Gastrocnemius medialis (tissue), 4 donors: ENCODE data around the gene SLC41A1.

ENCODE experiments used
- POLR2A ChIP-seq, 2 donors: fragments of 450-650 bp; IDR thresholded peaks; one replicate each; pipeline ENCODE4 v1.6.1; 2017; ENCODE audit warnings: antibody characterized with exemption in 2 of 2, mild to moderate bottlenecking in 2 of 2, moderate library complexity in 2 of 2
- TF ChIP-seq, protein P1 (sequence below), 5 experiments: fragments of 450-650 bp in 3 of 5; fragments of 200-600 bp in 2 of 5; sonication (generic) in 2 of 5; IDR thresholded peaks in 4 of 5; conservative IDR thresholded peaks in 1 of 5; 1 replicate in 4 of 5; 2 replicates in 1 of 5; pipeline ENCODE4 v1.5.1; 2016 to 2019; ENCODE audit warnings: antibody characterized with exemption in 5 of 5, mild to moderate bottlenecking in 3 of 5, moderate library complexity in 3 of 5

DNA sequence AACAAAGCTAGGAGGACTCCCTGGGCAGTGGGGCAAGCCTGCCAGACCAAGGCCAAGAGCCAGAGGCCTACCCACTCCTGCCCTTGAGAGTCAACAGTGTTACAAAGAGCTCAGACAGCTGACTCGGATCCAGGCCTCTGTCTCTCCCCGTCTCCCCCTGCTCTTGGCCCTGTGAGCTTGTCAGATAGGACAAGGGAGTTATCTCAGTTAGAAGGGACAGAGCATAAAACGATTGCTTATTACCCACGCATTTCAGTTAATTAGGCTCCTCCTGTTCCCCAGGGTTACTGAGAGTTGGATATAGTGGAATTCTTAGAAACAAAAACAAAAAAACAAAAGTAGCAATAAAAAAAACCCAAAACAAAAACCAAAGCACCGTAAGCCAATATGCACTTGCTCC, 1.3 kb downstream of the SLC41A1 start:
- peak; percentile 36 to 55 for TF ChIP-seq POLR2A (IDR thresholded peaks at IDR 0.05)
- TF ChIP-seq, protein P1, sequence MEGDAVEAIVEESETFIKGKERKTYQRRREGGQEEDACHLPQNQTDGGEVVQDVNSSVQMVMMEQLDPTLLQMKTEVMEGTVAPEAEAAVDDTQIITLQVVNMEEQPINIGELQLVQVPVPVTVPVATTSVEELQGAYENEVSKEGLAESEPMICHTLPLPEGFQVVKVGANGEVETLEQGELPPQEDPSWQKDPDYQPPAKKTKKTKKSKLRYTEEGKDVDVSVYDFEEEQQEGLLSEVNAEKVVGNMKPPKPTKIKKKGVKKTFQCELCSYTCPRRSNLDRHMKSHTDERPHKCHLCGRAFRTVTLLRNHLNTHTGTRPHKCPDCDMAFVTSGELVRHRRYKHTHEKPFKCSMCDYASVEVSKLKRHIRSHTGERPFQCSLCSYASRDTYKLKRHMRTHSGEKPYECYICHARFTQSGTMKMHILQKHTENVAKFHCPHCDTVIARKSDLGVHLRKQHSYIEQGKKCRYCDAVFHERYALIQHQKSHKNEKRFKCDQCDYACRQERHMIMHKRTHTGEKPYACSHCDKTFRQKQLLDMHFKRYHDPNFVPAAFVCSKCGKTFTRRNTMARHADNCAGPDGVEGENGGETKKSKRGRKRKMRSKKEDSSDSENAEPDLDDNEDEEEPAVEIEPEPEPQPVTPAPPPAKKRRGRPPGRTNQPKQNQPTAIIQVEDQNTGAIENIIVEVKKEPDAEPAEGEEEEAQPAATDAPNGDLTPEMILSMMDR (IDR thresholded peaks at IDR 0.05 in 4 of 5, conservative IDR thresholded peaks at IDR 0.05 in 1 of 5) = no peak
